K562 (cell line): ENCODE measurements around the gene TNF. TPM values are rescaled to one million over a fixed set of nuclear protein-coding genes. Genes with fewer than 3 reads are reported as not detected.
A peak's percentile ranks its signal among the peaks of the same experiment; 100 is the strongest.

Experiments used
- DDX20 ChIP-seq: fragments of 450-650 bp; IDR thresholded peaks from 2 replicates; pipeline ENCODE4 v1.6.1; 2016; ENCODE audit warnings: missing genetic modification characterization, low read depth, mild to moderate bottlenecking, missing compliant biosample characterization, moderate library complexity
- DPF2 ChIP-seq: fragments of 450-650 bp; IDR thresholded peaks from 2 replicates; pipeline ENCODE4 v1.6.1; 2016
- ELF1 ChIP-seq: fragments of 200-800 bp; sonication (Bioruptor generic); IDR thresholded peaks from 2 replicates; pipeline ENCODE4 v1.6.1; 2016; ENCODE audit warnings: missing genetic modification characterization, missing compliant biosample characterization
- EP300 ChIP-seq: IDR thresholded peaks from 2 replicates; pipeline ENCODE4 v1.6.1; 2012; ENCODE audit warnings: low read length, improper control_type of control experiment
- FOXJ2 ChIP-seq: fragments of 200-800 bp; sonication (Bioruptor generic); IDR thresholded peaks from 2 replicates; pipeline ENCODE4 v1.6.1; 2016; ENCODE audit warnings: missing genetic modification characterization, missing compliant biosample characterization
- GTF2A2 ChIP-seq: IDR thresholded peaks from 2 replicates; pipeline ENCODE4 v1.6.1; 2016; ENCODE audit warnings: mild to moderate bottlenecking, missing genetic modification characterization, missing compliant biosample characterization
- IRF1 ChIP-seq: sonication (generic); formaldehyde crosslinking; IDR thresholded peaks from 2 replicates; pipeline ENCODE4 v1.8.0; 2022; ENCODE audit warnings: missing genetic modification reagents, mild to moderate bottlenecking, borderline replicate concordance
- MCM5 ChIP-seq: fragments of 450-650 bp; IDR thresholded peaks from 2 replicates; pipeline ENCODE4 v1.6.1; 2016; ENCODE audit warnings: low read depth
- NR2F6 ChIP-seq: fragments of 450-650 bp; formaldehyde crosslinking; IDR thresholded peaks from 2 replicates; pipeline ENCODE4 v1.4.0; 2020; ENCODE audit warnings: mild to moderate bottlenecking
- NR3C1 ChIP-seq: sonication (generic); formaldehyde crosslinking; IDR thresholded peaks from 2 replicates; pipeline ENCODE4 v1.8.1; 2022; ENCODE audit warnings: missing genetic modification reagents
- NUFIP1 ChIP-seq: fragments of 450-650 bp; IDR thresholded peaks from 2 replicates; pipeline ENCODE4 v1.6.1; 2018; ENCODE audit not compliant: partially characterized antibody
- RBM14 ChIP-seq: fragments of 200-400 bp; formaldehyde crosslinking; IDR thresholded peaks from 2 replicates; pipeline ENCODE4 v1.6.1; 2018; ENCODE audit warnings: low read depth, mild to moderate bottlenecking, low read length, moderate library complexity, borderline replicate concordance; ENCODE audit not compliant: insufficient read depth
- RFX1 ChIP-seq: fragments of 450-650 bp; IDR thresholded peaks from 2 replicates; pipeline ENCODE4 v1.6.1; 2016; ENCODE audit warnings: mild to moderate bottlenecking, moderate library complexity
- SMARCC2 ChIP-seq: fragments of 450-650 bp; IDR thresholded peaks from 2 replicates; pipeline ENCODE4 v1.6.1; 2017; ENCODE audit warnings: antibody characterized with exemption, moderate library complexity, mild to moderate bottlenecking, low read depth
- ZNF212 ChIP-seq: fragments of 450-650 bp; formaldehyde crosslinking; IDR thresholded peaks from 2 replicates; pipeline ENCODE4 v1.4.0; 2020; ENCODE audit warnings: mild to moderate bottlenecking
- ZNF354B ChIP-seq: fragments of 250-450 bp; sonication (Bioruptor Pico); IDR thresholded peaks from 2 replicates; pipeline ENCODE4 v1.4.0; 2020
- ZNF512 ChIP-seq: IDR thresholded peaks from 2 replicates; pipeline ENCODE4 v1.6.1; 2016; ENCODE audit warnings: missing genetic modification characterization, missing compliant biosample characterization
- ZNF77 ChIP-seq: fragments of 250-450 bp; sonication (Bioruptor Pico); IDR thresholded peaks from 2 replicates; pipeline ENCODE4 v1.5.0; 2020
- polyA plus RNA-seq, 8 experiments: library from polyadenylated mRNA; depleted of rRNA in 4 of 8; stranded (reverse) in 5 of 8; unstranded in 3 of 8; fragments of >200 nt; fragmentation: Nextera tagmentation in 2 of 8; fragmentation: Illumina TruSeq in 1 of 8; extraction: Ambion mirVana in 2 of 8; extraction: Trizol in 1 of 8; gene quantifications; 2 replicates each; pipeline versions ENCODE4 v1.2.1 to v1.2.3, GENCODE V29; 2011 to 2014; ENCODE audit warnings: inconsistent platforms in 1 of 8, missing spikeins in 1 of 8
- total RNA-seq, 7 experiments: library from RNA; depleted of rRNA in 6 of 7; stranded (reverse); fragments of >200 nt in 6 of 7; fragmentation: Illumina TruSeq in 2 of 7; extraction: Trizol in 2 of 7; gene quantifications; 2 replicates each; pipeline versions ENCODE4 v1.2.1 to v1.2.3, GENCODE V29; 2011 to 2021; ENCODE audit warnings: low replicate concordance in 1 of 7
- TF ChIP-seq, protein P1 (sequence below): fragments of 250-450 bp; sonication (Bioruptor Pico); IDR thresholded peaks from 2 replicates; pipeline ENCODE4 v1.8.0; 2021; ENCODE audit warnings: moderate library complexity, mild to moderate bottlenecking, inconsistent platforms
- TF ChIP-seq, protein P2 (sequence below): sonication (generic); formaldehyde crosslinking; IDR thresholded peaks from 2 replicates; pipeline ENCODE4 v1.8.1; 2023; ENCODE audit warnings: mild to moderate bottlenecking, missing genetic modification reagents
- TF ChIP-seq, protein P3 (sequence below): fragments of 450-650 bp; IDR thresholded peaks from 2 replicates; pipeline ENCODE4 v1.7.0; 2016; ENCODE audit warnings: borderline replicate concordance

The TNF gene
- total and polyA plus RNA-seq, 9 of the 15 experiments (the other 6 are each of a cell fraction or from before 2014, with no cell fraction given) = 0.08 to 0.40 TPM; not detected in 7

- TF ChIP-seq ZNF512 = peak; percentile 94
- TF ChIP-seq ZNF354B (CRISPR knock-in tag) = no peak
- TF ChIP-seq FOXJ2 (tag) = no peak
- TF ChIP-seq DPF2 = no peak; the same call in 1 of the 2 replicates
- no peak for TF ChIP-seq IRF1 (CRISPR knock-in tag)
- TF ChIP-seq RBM14 = no peak
- TF ChIP-seq, protein P1, sequence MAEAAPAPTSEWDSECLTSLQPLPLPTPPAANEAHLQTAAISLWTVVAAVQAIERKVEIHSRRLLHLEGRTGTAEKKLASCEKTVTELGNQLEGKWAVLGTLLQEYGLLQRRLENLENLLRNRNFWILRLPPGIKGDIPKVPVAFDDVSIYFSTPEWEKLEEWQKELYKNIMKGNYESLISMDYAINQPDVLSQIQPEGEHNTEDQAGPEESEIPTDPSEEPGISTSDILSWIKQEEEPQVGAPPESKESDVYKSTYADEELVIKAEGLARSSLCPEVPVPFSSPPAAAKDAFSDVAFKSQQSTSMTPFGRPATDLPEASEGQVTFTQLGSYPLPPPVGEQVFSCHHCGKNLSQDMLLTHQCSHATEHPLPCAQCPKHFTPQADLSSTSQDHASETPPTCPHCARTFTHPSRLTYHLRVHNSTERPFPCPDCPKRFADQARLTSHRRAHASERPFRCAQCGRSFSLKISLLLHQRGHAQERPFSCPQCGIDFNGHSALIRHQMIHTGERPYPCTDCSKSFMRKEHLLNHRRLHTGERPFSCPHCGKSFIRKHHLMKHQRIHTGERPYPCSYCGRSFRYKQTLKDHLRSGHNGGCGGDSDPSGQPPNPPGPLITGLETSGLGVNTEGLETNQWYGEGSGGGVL (CRISPR knock-in tag) = no peak
- TF ChIP-seq, protein P2, sequence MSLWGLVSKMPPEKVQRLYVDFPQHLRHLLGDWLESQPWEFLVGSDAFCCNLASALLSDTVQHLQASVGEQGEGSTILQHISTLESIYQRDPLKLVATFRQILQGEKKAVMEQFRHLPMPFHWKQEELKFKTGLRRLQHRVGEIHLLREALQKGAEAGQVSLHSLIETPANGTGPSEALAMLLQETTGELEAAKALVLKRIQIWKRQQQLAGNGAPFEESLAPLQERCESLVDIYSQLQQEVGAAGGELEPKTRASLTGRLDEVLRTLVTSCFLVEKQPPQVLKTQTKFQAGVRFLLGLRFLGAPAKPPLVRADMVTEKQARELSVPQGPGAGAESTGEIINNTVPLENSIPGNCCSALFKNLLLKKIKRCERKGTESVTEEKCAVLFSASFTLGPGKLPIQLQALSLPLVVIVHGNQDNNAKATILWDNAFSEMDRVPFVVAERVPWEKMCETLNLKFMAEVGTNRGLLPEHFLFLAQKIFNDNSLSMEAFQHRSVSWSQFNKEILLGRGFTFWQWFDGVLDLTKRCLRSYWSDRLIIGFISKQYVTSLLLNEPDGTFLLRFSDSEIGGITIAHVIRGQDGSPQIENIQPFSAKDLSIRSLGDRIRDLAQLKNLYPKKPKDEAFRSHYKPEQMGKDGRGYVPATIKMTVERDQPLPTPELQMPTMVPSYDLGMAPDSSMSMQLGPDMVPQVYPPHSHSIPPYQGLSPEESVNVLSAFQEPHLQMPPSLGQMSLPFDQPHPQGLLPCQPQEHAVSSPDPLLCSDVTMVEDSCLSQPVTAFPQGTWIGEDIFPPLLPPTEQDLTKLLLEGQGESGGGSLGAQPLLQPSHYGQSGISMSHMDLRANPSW (CRISPR knock-in tag) = peak; percentile 79; the same call in 1 of the 2 replicates
- TF ChIP-seq, protein P3, sequence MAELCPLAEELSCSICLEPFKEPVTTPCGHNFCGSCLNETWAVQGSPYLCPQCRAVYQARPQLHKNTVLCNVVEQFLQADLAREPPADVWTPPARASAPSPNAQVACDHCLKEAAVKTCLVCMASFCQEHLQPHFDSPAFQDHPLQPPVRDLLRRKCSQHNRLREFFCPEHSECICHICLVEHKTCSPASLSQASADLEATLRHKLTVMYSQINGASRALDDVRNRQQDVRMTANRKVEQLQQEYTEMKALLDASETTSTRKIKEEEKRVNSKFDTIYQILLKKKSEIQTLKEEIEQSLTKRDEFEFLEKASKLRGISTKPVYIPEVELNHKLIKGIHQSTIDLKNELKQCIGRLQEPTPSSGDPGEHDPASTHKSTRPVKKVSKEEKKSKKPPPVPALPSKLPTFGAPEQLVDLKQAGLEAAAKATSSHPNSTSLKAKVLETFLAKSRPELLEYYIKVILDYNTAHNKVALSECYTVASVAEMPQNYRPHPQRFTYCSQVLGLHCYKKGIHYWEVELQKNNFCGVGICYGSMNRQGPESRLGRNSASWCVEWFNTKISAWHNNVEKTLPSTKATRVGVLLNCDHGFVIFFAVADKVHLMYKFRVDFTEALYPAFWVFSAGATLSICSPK = peak; percentile 82; the same call in 1 of the 2 replicates
- peak; percentile 61; the same call in 1 of the 2 replicates for TF ChIP-seq SMARCC2
- no peak for TF ChIP-seq ELF1
- TF ChIP-seq DDX20 (tag) = no peak
- TF ChIP-seq MCM5 = 0 out of 2 replicates have a peak, but pooled peaks have one; percentile 93
- TF ChIP-seq RFX1 = no peak
- TF ChIP-seq NUFIP1 = no peak
- TF ChIP-seq ZNF212 (CRISPR knock-in tag) = no peak
- no peak for TF ChIP-seq ZNF77 (CRISPR knock-in tag)
- no peak for TF ChIP-seq EP300
- TF ChIP-seq NR3C1 (CRISPR knock-in tag) = no peak
- no peak for TF ChIP-seq NR2F6
- TF ChIP-seq GTF2A2 (tag) = no peak
These were observed 46.1 kb downstream of the TNF start (continued) for GRCh38 chr6:31621320-31621939.
